NCI-H774 (cell line): Measurements from ENCODE around the gene NXPH3.

Experiments used
- DNase-seq: peaks from one replicate; lab custom pipeline; 2025; lab: John Stamatoyannopoulos, UW

The NXPH3 gene

GRCh38 chr17:49629447-49629846 lies 53.8 kb downstream of the NXPH3 start:
- DNase-seq: no peak

DNA sequence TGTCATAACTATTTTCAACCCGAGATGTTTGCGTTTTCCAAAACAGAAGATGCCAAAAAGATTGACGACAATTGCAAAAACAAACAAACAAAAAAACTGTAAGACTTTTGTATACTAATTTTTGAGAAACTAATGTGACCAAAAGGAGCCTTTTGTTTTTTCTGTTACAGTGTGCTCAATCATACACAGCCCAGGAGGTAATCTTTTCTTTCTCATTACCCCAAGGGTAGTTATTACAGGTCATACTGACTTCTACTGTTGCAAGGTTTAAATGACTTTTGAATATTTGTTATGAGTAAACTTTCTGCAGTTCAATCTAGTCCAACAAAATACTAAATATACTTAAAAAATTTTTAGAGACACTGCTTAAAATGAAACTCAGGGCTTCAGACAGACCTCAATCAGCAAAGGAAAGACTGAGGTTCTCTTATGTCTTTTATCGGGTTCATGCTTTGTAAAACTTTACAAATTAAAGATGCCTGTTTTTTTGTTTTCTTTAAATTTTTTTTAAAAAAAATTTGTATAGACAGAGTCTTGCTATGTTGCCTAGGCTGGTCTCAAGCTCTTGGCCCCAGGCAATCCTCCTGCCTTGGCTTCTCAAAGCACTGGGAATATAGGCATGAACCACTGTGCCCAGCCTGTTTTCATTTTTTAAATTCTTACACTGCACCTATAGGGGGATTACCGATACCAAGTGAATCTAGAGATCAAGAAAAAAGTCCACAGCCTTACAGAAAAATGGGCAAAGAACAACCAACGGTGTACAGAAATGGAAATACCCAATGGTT lies 54.6 kb downstream of the NXPH3 start:
- no peak for DNase-seq

DNA sequence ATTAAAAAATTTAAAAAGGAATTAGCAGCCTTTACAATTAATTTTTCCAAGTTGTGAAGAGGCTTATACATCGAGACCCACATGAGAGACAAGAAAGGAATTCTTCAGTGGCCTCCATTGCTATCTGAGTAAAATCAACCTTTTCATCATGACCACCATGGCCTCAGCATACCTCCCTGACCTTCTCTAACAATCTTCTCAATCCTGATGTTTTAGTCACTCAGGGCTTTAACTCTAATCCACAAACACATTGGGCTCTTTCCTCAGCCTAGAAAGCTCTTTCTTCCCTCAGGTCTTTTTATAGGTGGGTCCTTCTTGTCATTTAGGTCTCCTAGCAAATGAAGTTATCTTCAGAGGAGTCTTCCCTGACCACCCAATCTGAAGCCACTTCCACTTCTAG lies 55.8 kb downstream of the NXPH3 start:
- no peak for DNase-seq
